ENCODE data around the gene PCDHA11.
"Not testable (repeated sequence)": the region's sequence is repeated elsewhere in the genome, so short reads cannot be mapped to it uniquely, and the experiment has no call there.

PCDHA11 gene, protein sequence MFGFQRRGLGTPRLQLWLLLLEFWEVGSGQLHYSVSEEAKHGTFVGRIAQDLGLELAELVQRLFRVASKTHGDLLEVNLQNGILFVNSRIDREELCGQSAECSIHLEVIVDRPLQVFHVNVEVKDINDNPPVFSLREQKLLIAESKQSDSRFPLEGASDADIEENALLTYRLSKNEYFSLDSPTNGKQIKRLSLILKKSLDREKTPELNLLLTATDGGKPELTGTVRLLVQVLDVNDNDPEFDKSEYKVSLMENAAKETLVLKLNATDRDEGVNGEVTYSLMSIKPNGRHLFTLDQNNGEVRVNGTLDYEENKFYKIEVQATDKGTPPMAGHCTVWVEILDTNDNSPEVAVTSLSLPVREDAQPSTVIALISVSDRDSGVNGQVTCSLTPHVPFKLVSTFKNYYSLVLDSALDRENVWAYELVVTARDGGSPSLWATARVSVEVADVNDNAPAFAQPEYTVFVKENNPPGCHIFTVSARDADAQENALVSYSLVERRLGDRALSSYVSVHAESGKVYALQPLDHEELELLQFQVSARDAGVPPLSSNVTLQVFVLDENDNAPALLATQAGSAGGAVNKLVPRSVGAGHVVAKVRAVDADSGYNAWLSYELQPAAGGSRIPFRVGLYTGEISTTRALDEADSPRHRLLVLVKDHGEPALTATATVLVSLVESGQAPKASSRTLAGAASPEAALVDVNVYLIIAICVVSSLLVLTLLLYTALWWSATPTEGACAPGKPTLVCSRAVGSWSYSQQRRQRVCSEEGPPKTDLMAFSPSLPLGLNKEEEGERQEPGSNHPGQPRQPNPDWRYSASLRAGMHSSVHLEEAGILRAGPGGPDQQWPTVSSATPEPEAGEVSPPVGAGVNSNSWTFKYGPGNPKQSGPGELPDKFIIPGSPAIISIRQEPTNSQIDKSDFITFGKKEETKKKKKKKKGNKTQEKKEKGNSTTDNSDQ

DNA sequence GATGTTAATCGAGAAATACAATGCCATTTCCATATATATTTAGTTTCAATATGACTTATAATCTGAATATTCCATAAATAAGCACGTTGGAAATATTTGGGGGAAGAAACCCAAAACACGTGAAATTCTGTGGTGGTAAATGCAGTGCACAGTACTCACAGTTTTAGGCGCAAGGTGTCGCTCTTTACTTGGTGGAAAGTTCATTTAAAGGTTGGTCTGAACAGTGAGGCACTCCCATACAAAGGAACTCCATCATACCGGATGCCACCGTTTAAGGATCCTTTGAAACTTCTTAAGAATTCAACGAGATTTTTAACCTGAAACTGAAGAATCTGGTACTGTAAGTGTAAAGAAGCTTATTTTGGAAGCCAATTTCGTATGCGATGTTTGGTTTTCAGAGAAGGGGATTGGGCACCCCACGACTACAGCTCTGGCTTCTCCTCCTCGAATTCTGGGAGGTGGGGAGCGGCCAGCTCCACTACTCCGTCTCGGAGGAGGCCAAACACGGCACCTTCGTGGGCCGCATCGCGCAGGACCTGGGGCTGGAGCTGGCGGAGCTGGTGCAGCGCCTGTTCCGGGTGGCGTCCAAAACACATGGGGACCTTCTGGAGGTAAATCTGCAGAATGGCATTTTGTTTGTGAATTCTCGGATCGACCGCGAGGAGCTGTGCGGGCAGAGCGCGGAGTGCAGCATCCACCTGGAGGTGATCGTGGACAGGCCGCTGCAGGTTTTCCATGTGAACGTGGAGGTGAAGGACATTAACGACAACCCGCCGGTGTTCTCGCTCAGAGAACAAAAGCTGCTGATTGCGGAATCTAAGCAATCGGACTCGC, at the start of gene PCDHA11:
Gene PCDHA11, plus strand, starts transcription at position 237 of the 834 bp plus-strand sequence. Its CDS starts 147 bp downstream, at position 384.
- no peak for DNase-seq

GRCh38 chr5:140821375-140822280, 47.1 kb upstream of the PCDHA11 start, which contains the start of gene PCDHA5:
Gene PCDHA5, plus strand, starts transcription at chr5:140821613.
- DNase-seq, result no peak

DNA sequence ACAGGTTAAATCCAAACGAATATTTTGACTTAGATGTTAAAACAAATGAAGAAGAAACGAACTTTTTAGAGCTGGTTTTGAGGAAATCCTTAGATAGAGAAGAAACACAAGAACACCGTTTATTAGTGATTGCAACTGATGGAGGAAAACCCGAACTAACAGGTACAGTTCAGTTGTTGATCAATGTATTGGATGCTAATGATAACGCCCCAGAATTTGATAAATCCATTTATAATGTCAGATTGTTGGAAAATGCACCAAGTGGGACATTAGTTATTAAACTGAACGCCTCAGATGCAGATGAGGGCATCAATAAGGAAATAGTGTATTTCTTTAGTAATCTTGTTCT, 46.5 kb upstream of the PCDHA11 start:
- DNase-seq, result no peak

DNA sequence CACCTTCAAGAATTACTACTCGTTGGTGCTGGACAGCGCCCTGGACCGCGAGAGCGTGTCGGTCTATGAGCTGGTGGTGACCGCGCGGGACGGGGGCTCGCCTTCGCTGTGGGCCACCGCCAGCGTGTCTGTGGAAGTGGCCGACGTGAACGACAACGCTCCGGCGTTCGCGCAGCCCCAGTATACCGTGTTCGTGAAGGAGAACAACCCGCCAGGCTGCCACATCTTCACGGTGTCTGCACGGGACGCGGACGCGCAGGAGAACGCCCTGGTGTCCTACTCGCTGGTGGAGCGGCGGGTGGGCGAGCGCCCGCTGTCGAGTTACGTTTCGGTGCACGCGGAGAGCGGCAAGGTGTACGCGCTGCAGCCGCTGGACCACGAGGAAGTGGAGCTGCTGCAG, 45.8 kb upstream of the PCDHA11 start:
- DNase-seq, result not testable (repeated sequence)

DNA sequence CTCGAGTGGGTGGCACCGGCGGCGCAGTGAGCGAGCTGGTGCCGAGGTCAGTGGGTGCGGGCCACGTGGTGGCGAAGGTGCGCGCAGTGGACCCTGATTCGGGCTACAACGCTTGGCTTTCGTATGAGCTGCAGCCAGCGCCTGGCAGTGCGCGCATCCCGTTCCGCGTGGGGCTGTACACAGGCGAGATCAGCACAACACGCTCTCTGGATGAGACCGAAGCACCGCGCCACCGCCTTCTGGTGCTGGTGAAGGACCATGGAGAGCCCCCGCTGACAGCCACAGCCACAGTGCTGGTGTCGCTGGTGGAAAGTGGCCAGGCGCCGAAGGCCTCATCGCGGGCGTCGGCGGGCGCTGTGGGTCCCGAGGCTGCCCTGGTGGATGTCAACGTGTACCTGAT, 45.3 kb upstream of the PCDHA11 start:
- no peak for DNase-seq

GRCh38 chr5:140827704-140828361, 40.9 kb upstream of the PCDHA11 start, which contains the start of gene PCDHA6:
Gene PCDHA6, plus strand, starts transcription at chr5:140827960. Its CDS starts 132 bp downstream, at chr5:140828092.
- DNase-seq, result no peak

GRCh38 chr5:140828362-140828737, 40.4 kb upstream of the PCDHA11 start:
- no peak for DNase-seq

- DNase-seq, result not testable (repeated sequence)
These were observed 39.0 kb upstream of the PCDHA11 start for GRCh38 chr5:140829511-140830501.

DNA sequence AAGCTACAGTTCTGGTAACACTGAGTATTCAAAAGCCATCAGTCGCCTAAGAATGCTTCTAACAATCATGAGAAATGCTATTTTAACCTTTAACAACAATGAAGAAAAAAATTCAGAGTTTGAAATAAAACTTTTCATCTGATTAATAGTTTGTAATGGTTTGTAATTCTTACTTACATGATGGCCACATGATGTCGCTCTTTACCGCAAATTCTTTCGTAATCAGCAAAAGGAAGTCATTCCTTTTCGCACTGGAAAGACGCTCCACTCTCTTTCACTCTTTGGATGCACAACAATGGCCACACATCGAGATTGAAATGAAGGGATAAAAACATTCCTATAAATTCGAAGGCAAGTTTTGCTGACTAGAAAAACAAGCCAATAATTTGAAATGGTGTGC, 34.8 kb upstream of the PCDHA11 start, which contains the start of gene PCDHA7:
Gene PCDHA7, plus strand, starts transcription at position 277 of the 400 bp plus-strand sequence. Its CDS starts 115 bp downstream, at position 392.
- DNase-seq, result no peak

- DNase-seq, result not testable (repeated sequence)
These were observed 34.2 kb upstream of the PCDHA11 start for GRCh38 chr5:140834439-140835008.

GRCh38 chr5:140835622-140836510, 32.9 kb upstream of the PCDHA11 start:
- no peak for DNase-seq

- DNase-seq, result no peak
These were observed 27.5 kb upstream of the PCDHA11 start, which contains the start of gene PCDHA8 for GRCh38 chr5:140840978-140841962. Gene PCDHA8, plus strand, starts transcription at chr5:140841187. Its CDS starts 135 bp downstream, at chr5:140841322.

GRCh38 chr5:140842798-140843733, 25.7 kb upstream of the PCDHA11 start:
- DNase-seq, result no peak

GRCh38 chr5:140848139-140849102, 20.3 kb upstream of the PCDHA11 start, which contains the start of gene PCDHA9:
Gene PCDHA9, plus strand, starts transcription at chr5:140848382. Its CDS starts 114 bp downstream, at chr5:140848496.
- DNase-seq, result not testable (repeated sequence)
